ENCODE data around the gene UBL5. TPM values are rescaled to one million over a fixed set of nuclear protein-coding genes. Genes with fewer than 3 reads are reported as not detected.

UBL5 gene
- total RNA-seq, 1 donor from 2014 or later: 338 TPM

Other genes with a start within 250 kb of the UBL5 start
- 63.4 and 64.8 TPM in 2 replicates for gene ZNF121, start 243.4 kb upstream of the UBL5 start, total RNA-seq
- 33.2 and 36.7 TPM in 2 replicates for gene ZNF561, start 206.7 kb upstream of the UBL5 start, total RNA-seq
- 13.2 and 13.8 TPM in 2 replicates for gene ZNF562, start 152.8 kb upstream of the UBL5 start, total RNA-seq
- 2.3 and 2.4 TPM in 2 replicates for gene ZNF846, start 59.2 kb upstream of the UBL5 start, total RNA-seq
- 19.4 and 20.7 TPM in 2 replicates for gene FBXL12, start 8.8 kb upstream of the UBL5 start, total RNA-seq
- 86.4 and 87.3 TPM in 2 replicates for gene PIN1, start 7.4 kb downstream of the UBL5 start, total RNA-seq
- gene OLFM2, start 108.6 kb downstream of the UBL5 start, total RNA-seq: 0.78 and 1.6 TPM in 2 replicates
- gene COL5A3, start 182.6 kb downstream of the UBL5 start, total RNA-seq: 0.67 and 0.76 TPM in 2 replicates
- gene RDH8, start 185.6 kb downstream of the UBL5 start, total RNA-seq: not detected in 2 replicates